GM19395 (cell line): ENCODE data around the gene GRB10.

ENCODE experiments used
- ATAC-seq: cut with Tn5 transposase; IDR thresholded peaks from one replicate; pipeline ENCODE4 v1.9.1; 2021; ENCODE audit warnings: mild to moderate bottlenecking, moderate library complexity; ENCODE audit not compliant: unreplicated experiment

Gene GRB10

GRCh38 chr7:50803359-50804337 lies 21.0 kb upstream of the GRB10 start:
- ATAC-seq = no peak

- ATAC-seq = no peak
Measured at GRCh38 chr7:50801907-50802306, 19.2 kb upstream of the GRB10 start.

GRCh38 chr7:50799873-50800272 lies 17.2 kb upstream of the GRB10 start:
- ATAC-seq = no peak

- no peak for ATAC-seq
Measured at GRCh38 chr7:50798126-50798525, 15.4 kb upstream of the GRB10 start.

GRCh38 chr7:50795831-50796230 lies 13.1 kb upstream of the GRB10 start:
- no peak for ATAC-seq

- ATAC-seq = no peak
Measured at GRCh38 chr7:50795253-50795652, 12.6 kb upstream of the GRB10 start.

GRCh38 chr7:50793947-50794570 lies 11.4 kb upstream of the GRB10 start:
- ATAC-seq = no peak

GRCh38 chr7:50793120-50793946 lies 10.6 kb upstream of the GRB10 start:
- ATAC-seq = no peak

- no peak for ATAC-seq
Measured at GRCh38 chr7:50792342-50793119, 9.8 kb upstream of the GRB10 start.

GRCh38 chr7:50791938-50792341 lies 9.2 kb upstream of the GRB10 start:
- no peak for ATAC-seq

GRCh38 chr7:50791363-50791937 lies 8.8 kb upstream of the GRB10 start:
- no peak for ATAC-seq

- no peak for ATAC-seq
Measured at GRCh38 chr7:50790381-50790780, 7.7 kb upstream of the GRB10 start.

- ATAC-seq = no peak
Measured at GRCh38 chr7:50788382-50788781, 5.7 kb upstream of the GRB10 start.

GRCh38 chr7:50787825-50788224 lies 5.1 kb upstream of the GRB10 start:
- no peak for ATAC-seq

- ATAC-seq = no peak
Measured at GRCh38 chr7:50785346-50785745, 2.6 kb upstream of the GRB10 start.

GRCh38 chr7:50783801-50784507 lies 1.3 kb upstream of the GRB10 start:
- ATAC-seq = no peak

GRCh38 chr7:50783303-50783702 lies 607 bp upstream of the GRB10 start:
- ATAC-seq = no peak

- no peak for ATAC-seq
Measured at GRCh38 chr7:50781381-50782293, 1.1 kb downstream of the GRB10 start.

- ATAC-seq = no peak
Measured at GRCh38 chr7:50780436-50780835, 2.3 kb downstream of the GRB10 start.
